CD4-positive, alpha-beta T cell treated with Interleukin-6 for 4 hours (primary cell): Measurements from ENCODE around the gene ZFYVE28.
"Not testable (repeated sequence)": the region's sequence is repeated elsewhere in the genome, so short reads cannot be mapped to it uniquely, and the experiment has no call there.

Experiments
- DNase-seq: peaks from one replicate; pipeline ENCODE4 v3.0.0-alpha.2; 2020; ENCODE audit warnings: mixed read lengths

The ZFYVE28 gene

DNA sequence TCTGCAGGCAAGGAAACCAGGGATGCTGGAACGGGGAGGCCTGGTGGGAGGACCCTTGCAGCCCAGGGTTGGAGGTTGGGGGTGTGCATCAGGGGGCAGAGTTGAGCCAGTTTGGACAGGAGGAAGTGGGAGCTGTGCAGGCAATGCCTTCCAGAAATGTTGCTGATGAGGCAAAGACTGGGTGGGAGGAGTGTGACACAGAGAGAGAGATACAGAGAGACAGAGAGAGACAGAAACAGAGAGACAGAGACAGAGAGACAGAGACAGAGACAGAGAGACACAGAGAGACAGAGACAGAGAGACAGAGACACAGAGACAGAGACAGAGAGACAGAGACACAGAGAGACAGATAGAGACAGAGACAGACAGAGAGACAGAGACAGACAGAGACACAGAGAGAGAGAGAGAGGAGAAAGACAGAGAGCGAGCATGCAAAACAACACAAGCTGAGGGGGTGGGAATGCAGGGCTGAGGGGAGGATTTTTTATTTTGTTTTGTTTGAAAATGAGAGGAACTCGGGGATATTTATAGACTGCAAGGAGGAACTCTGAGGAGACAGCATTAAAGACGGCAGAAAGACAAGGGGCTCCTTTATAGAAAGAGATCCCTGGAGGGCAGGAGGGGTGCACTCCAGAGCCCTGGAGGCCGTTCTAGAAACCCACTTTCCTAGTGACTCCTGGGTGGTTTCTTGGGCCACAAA, 174.6 kb downstream of the ZFYVE28 start:
- peak; percentile 25 for DNase-seq

DNA sequence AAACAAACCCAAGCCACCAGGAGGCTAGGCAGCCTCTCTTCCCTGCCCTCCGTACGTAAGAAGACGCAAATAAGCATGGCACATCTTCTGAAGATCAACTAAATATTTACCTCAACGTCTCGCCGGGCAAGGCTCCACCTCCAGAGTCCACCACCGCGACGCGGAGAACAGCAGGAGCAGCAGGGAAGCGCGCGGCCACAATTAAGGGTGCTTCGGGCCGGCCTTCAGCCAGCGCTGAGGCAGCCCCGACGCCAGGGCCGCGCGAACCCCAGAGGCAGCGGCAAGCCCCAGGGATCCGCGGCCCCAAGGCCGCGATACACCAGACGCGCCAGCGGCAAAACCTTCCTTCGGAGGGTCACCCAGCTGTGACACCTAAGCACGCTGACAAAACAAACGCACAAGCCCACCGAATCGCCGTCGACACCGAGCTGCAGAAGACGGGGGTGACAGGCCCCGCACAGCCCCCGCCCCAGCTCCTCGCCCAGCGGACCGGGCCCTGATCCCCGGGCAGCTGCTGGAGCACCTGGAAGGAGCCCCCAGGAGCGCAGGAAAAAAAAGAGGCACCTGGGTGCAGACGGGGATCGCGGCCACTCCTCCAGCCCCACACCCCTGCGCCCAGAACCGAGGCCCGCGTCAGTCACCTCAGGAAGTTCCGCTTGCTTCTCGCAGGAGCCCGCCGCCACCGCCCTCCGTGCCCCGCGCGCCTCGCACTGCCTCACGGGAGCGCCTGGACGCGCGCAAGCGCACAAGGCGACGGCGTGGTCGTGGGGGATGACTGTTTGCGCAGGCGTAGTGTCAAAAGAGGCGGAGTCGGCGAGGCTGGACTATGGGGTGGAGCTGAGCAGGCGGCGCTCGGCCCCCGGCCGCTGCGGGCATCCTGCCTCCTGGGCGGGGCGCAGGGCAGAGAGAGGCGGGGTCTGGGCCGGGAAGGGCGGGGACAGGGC, 176.8 kb downstream of the ZFYVE28 start, which contains the start of the genes HAUS3 and POLN:
Gene HAUS3, minus strand, starts transcription at position 712 of the 944 bp plus-strand sequence. CDS start 1,175 bp downstream, outside the sequence.
Gene POLN, minus strand, starts transcription at position 712 of the 944 bp plus-strand sequence. CDS start 12,890 bp downstream, outside the sequence.
- peak; percentile 99 for DNase-seq

DNA sequence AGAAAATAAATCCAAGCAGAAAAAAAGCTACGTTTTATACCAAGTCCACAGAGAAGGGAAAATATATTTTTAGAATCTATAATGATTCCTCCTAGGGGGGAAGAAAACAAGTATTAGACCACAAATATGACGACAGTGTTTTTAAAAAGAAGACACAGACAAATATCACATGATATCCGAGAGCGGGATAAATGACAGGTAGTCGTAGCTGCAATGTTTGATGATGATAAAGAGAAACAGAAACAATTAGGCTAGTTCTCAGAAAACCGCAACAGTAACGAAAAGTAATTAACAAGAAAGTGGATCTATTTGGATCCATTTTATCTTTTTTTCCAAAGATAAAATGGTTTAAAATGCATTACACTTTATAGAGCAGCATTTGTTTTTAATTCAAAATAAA, 177.4 kb downstream of the ZFYVE28 start:
- no peak for DNase-seq

DNA sequence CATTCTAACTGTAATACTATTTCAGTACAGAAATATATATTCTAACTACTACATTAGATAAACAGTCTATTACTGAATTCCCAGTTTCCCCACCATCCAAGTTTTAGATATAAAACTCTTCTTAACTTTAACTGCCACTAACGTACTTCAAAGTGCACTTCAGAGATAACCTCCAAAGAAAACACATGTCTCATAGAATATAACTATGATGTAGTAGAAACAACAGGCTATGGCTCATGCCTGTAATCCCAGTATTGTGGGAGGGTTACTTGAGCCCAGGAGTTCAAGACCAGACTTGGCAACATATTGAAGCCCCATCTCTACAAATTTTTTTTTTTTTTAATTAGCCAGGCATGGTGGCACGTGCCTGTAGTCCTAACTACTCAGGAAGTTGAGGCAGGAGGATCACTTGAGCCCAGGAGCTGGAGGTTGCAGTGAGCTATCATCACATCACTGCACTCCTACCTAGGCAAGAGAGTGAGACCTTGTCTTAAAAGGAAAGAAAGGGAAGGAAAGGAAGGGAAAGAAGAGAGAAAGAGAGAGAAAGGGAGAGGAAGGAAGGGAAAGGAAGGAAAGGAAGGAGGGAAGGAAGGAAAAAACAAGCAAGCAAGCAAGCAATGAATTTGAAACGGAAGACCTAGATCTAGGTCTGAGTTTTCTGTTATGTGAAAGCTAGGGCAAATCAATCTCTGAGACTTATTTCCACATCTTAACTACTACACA, 181.3 kb downstream of the ZFYVE28 start:
- DNase-seq = no peak

DNA sequence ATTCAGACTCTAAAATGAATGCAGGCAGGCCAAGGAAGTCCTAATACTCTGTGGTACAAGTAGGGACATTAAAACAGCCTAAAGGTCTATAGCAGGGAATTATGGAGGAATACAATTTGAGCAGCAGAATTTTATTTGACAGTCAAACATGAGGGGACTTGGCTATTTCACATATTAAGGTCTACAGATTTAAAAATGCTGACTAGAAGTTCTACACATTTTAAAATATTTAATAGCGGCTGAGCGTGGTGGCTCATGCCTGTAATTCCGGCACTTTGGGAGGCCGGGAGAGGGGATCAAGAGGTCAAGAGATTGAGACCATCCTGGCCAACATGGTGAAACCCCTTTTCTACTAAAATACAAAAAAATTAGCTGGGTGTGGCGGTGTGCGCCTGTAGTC, 187.4 kb downstream of the ZFYVE28 start:
- DNase-seq = no peak

DNA sequence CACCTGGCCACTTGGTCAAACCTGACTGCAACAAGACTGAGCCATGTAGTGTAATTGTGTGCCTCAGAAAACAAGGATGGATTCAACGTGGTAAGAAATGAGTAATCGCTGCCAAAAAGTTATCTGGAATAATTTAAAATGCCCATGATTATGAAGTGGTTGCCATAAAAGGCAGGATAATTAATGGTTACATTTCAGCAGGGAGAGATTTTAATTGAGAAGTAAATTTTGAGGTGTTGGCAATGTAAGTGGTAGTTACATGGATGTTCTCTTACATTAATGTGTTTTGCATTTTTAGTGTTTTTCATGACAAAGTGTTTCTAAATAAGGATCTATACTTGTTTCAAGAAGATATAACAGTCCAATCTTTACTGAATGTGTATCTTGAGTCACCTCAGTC, 192.2 kb downstream of the ZFYVE28 start:
- no peak for DNase-seq

DNA sequence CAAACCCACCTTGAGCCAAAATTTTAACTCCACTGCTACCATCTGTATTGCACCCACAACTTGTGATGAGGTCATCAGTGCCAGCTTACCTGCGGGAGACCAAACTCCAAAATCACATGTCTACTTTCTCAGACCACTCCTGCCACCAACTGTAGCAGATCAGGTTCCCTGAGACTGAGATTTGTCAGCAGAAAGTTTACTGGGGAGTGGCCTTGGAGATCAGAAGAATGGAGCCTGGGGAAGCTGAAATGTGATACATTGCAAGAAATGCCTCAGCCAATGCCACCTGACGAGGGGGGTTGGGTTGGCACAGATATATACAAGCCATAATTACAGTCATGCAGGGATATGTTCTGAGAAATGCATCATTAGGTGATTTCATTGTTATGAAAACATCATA, 195.6 kb downstream of the ZFYVE28 start:
- DNase-seq = no peak

DNA sequence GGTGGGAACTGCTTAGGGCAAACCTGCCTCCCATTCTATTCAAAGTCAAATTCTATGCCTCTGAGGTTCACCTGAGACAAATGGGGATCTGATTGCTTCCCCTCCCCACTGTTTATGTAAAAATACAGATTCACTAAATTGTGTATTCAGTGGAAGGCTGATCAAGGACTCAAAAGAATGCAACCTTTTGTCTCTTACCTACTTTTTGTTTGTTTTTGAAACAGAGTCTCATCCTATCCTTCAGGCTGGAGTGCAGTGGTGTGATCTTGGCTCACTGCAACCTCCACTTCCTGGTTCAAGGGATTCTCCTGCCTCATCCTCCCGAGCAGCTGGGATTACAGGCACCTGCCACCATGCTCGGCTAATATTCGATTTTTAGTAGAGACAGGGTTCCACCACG, 197.1 kb downstream of the ZFYVE28 start:
- not testable (repeated sequence) for DNase-seq

DNA sequence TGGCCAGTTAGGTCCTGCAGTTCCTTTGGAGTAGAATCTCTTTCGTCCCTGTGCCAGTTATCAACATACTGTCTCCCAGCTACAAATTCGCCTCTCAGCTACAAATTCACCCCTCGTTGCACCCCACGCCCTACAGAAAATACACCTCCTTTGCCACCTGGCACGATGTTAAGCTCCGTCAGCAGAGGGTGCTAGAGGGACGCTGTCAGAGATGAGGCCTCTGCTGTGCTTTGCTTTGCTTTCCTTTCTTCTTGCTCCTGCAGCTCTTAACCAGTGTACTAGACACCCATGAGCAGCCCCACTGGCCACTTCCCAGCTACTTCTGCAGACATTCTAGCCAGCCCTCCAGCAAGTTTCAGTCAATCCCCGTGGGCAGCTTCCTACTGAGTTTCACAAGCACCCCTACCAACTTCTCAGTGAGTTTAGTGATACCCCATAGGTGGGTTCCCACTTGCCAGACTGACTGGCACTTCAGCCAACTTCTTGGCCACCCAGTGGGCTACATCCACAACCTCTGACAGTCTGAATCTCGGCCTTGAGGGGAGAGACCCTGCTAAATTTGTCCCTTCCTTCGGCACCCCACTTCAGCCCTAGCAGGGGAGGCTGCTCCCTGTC, 198.3 kb downstream of the ZFYVE28 start:
- peak; percentile 85 for DNase-seq
